MM.1S (cell line): ENCODE measurements around the gene JMJD7.

Source experiments
- EZH2 ChIP-seq: fragments of 300-600 bp; sonication (generic); optimal IDR thresholded peaks from 2 replicates; pipeline ENCODE3; 2017; ENCODE audit warnings: low read depth, mild to moderate bottlenecking, antibody characterized with exemption, low read length, mixed read lengths
- EZH2phosphoT487 ChIP-seq: fragments of 300-600 bp; sonication (generic); IDR thresholded peaks from 2 replicates; pipeline ENCODE4 v1.6.1; 2018; ENCODE audit warnings: antibody characterized with exemption, low read length
- TF ChIP-seq, protein P1 (sequence below): fragments of 300-600 bp; sonication (generic); IDR thresholded peaks from 2 replicates; pipeline ENCODE4 v1.5.1; 2016; ENCODE audit warnings: antibody characterized with exemption, low read length, mixed read lengths

DNA sequence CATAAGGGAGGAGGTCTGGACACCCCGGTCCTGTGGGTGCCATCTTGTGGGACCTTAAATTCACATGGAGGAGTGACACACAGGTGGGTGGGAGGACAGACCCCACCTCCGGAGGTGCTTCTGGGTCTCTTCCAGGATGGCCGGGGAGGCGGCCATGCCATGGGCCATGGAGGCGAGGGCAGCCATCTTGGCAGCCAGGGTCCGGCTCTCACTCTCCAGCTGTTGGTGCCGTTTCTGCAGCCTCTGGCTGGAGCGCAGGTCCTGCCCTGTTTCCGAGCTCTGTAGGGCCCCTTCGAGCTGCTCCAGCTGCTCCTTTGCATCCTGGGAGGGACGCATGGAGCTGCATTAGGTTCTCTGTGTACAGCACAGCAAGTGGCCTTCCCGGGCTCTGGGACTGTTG is 46.8 kb downstream of the JMJD7 start:
- TF ChIP-seq, protein P1, sequence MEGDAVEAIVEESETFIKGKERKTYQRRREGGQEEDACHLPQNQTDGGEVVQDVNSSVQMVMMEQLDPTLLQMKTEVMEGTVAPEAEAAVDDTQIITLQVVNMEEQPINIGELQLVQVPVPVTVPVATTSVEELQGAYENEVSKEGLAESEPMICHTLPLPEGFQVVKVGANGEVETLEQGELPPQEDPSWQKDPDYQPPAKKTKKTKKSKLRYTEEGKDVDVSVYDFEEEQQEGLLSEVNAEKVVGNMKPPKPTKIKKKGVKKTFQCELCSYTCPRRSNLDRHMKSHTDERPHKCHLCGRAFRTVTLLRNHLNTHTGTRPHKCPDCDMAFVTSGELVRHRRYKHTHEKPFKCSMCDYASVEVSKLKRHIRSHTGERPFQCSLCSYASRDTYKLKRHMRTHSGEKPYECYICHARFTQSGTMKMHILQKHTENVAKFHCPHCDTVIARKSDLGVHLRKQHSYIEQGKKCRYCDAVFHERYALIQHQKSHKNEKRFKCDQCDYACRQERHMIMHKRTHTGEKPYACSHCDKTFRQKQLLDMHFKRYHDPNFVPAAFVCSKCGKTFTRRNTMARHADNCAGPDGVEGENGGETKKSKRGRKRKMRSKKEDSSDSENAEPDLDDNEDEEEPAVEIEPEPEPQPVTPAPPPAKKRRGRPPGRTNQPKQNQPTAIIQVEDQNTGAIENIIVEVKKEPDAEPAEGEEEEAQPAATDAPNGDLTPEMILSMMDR = no peak
- TF ChIP-seq EZH2 (no peak), EZH2phosphoT487 (no peak)
